K562 (cell line): Measurements from ENCODE around the gene CEP170. TPM values are rescaled to one million over a fixed set of nuclear protein-coding genes. Genes with fewer than 3 reads are reported as not detected.
"Not testable (repeated sequence)": the region's sequence is repeated elsewhere in the genome, so short reads cannot be mapped to it uniquely, and the experiment has no call there.

Experiments
- ATAC-seq: fragments of 200-7000 bp; cut with Tn5 transposase; 3 replicates; pipeline ENCODE4 v1.9.1; 2020; ENCODE audit warnings: moderate library complexity
- BruUV-seq: library from RNA; stranded (reverse); fragments of 400-500 nt; replicated peaks from 2 replicates; lab custom pipeline; 2021; lab: Mats Ljungman, UMichigan
- CTCF ChIA-PET: fragments of 300-600 bp; formaldehyde crosslinking; extraction: SDS; loops from one replicate; lab custom pipeline; 2021; ENCODE audit warnings: low intra/inter-chr PET ratio; lab: Yijun Ruan, JAX
- POLR2A ChIA-PET: fragments of 300-600, 350-650 bp; sonication (Branson Sonifier 250); formaldehyde crosslinking; extraction: SDS; loops from one replicate; lab custom pipeline; 2021; ENCODE audit warnings: antibody characterized with exemption, inconsistent platforms; lab: Yijun Ruan, JAX
- DNase-seq, 4 experiments: peaks; one replicate each; pipeline versions ENCODE4 v3.0.0 to v3.0.0-alpha.2; 2011 to 2018; ENCODE audit warnings: low spot score in 3 of 4, mixed read lengths in 3 of 4; ENCODE audit errors: extremely low read depth in 1 of 4
- FAIRE-seq: peaks from 2 replicates; lab custom pipeline; 2011; peaks lifted over from hg19 to GRCh38; lab: Jason Lieb, UNC
- H2AFZ ChIP-seq: 2 replicates; pipeline ENCODE4 v1.6.0; 2011; ENCODE audit warnings: low read depth, low read length, control low read depth, inconsistent platforms
- H3K27ac ChIP-seq: fragments of 200-600 bp; 3 replicates; pipeline ENCODE4 v1.8.0; 2011; ENCODE audit warnings: low read depth, mild to moderate bottlenecking, control low read depth, inconsistent platforms, low read length, moderate library complexity, mixed read lengths; ENCODE audit errors: extremely low read depth
- H3K27me3 ChIP-seq, 2 experiments: fragments of 300-600 bp in 1 of 2; 2 replicates in 1 of 2; 3 replicates in 1 of 2; pipeline versions ENCODE4 v1.6.0 to v1.8.0; 2011; ENCODE audit warnings: inconsistent platforms in 2 of 2, low read length in 2 of 2, mild to moderate bottlenecking in 1 of 2, mixed read lengths in 1 of 2, moderate library complexity in 1 of 2; ENCODE audit not compliant: control insufficient read depth in 2 of 2, insufficient read depth in 2 of 2
- H3K36me3 ChIP-seq: fragments of 300-600 bp; 3 replicates; pipeline ENCODE4 v1.8.0; 2011; ENCODE audit warnings: mild to moderate bottlenecking, low read length, inconsistent platforms; ENCODE audit not compliant: control insufficient read depth, insufficient read depth
- H3K4me1 ChIP-seq, 2 experiments: fragments of 200-600 bp in 1 of 2; replicated peaks in 1 of 2; 2 replicates in 1 of 2; 3 replicates in 1 of 2; pipeline versions ENCODE4 v1.5.1 to v1.8.0; 2011; ENCODE audit warnings: inconsistent platforms in 2 of 2, low read length in 2 of 2, mild to moderate bottlenecking in 1 of 2, mixed read lengths in 1 of 2, moderate library complexity in 1 of 2; ENCODE audit not compliant: control insufficient read depth in 2 of 2, insufficient read depth in 2 of 2
- H3K4me2 ChIP-seq: 2 replicates; pipeline ENCODE4 v1.6.1; 2011; ENCODE audit warnings: low read length, control low read depth, inconsistent platforms, mixed read lengths; ENCODE audit not compliant: insufficient read depth
- H3K4me3 ChIP-seq: fragments of 200-600 bp; sonication (generic), shearing (Covaris generic); 2 replicates; pipeline ENCODE4 v1.5.1; 2016; ENCODE audit warnings: control low read depth, inconsistent platforms
- H3K79me2 ChIP-seq: fragments of 200-600 bp; 3 replicates; pipeline ENCODE4 v1.8.0; 2011; ENCODE audit warnings: low read length, inconsistent platforms; ENCODE audit not compliant: control insufficient read depth, insufficient read depth
- H3K9ac ChIP-seq, 2 experiments: 2 replicates each; pipeline versions ENCODE4 v1.6.0 to v1.6.1; 2011; ENCODE audit warnings: low read depth in 2 of 2, low read length in 2 of 2, control low read depth in 1 of 2, inconsistent platforms in 1 of 2, mild to moderate bottlenecking in 1 of 2, mixed read lengths in 1 of 2; ENCODE audit not compliant: insufficient read depth in 1 of 2
- H3K9me1 ChIP-seq: one replicate; pipeline ENCODE4 v1.6.0; 2011; ENCODE audit warnings: inconsistent platforms, mild to moderate bottlenecking, low read length, moderate library complexity; ENCODE audit not compliant: control insufficient read depth, insufficient read depth
- H3K9me3 ChIP-seq: replicated peaks from 2 replicates; pipeline ENCODE4 v1.5.1; 2011; ENCODE audit warnings: low read depth, low read length, inconsistent platforms; ENCODE audit not compliant: control insufficient read depth, insufficient read depth
- H4K20me1 ChIP-seq: replicated peaks from 2 replicates; pipeline ENCODE4 v1.6.1; 2011; ENCODE audit warnings: low read length, inconsistent platforms, mixed read lengths; ENCODE audit not compliant: control insufficient read depth, insufficient read depth
- MAFG ChIP-seq: fragments of 450-650 bp; conservative IDR thresholded peaks from 2 replicates; pipeline ENCODE4 v1.6.1; 2016; ENCODE audit warnings: missing genetic modification characterization, missing compliant biosample characterization
- MEIS2 ChIP-seq: fragments of 450-650 bp; IDR thresholded peaks from 2 replicates; pipeline ENCODE4 v1.6.1; 2014; ENCODE audit warnings: mild to moderate bottlenecking; ENCODE audit not compliant: partially characterized antibody
- PBX2 ChIP-seq, 2 experiments: IDR thresholded peaks in 1 of 2; conservative IDR thresholded peaks in 1 of 2; 2 replicates each; pipeline ENCODE4 v1.6.1; 2016; ENCODE audit warnings: low read depth in 2 of 2, mild to moderate bottlenecking in 1 of 2, missing compliant biosample characterization in 1 of 2, missing genetic modification characterization in 1 of 2, moderate library complexity in 1 of 2
- RAD51 ChIP-seq: fragments of 450-650 bp; IDR thresholded peaks from 2 replicates; pipeline ENCODE4 v1.7.1; 2016; ENCODE audit warnings: low read depth, mild to moderate bottlenecking, borderline replicate concordance
- TFE3 ChIP-seq: fragments of 450-650 bp; formaldehyde crosslinking; IDR thresholded peaks from 2 replicates; pipeline ENCODE4 v1.4.0; 2020; ENCODE audit warnings: mild to moderate bottlenecking, mixed read lengths
- WGBS: fragments of 100-300 bp; shearing (Covaris generic); methylation state at CpG from one replicate; pipeline ENCODE4 v1.1.6; 2016; ENCODE audit warnings: low coverage, mixed read lengths; ENCODE audit not compliant: insufficient coverage; ENCODE audit errors: missing lambda C conversion rate; 5-methylcytosine and 5-hydroxymethylcytosine counted together
- in situ Hi-C: fragments of 300-500 bp; cut with MboI; formaldehyde crosslinking; loops from 4 replicates; pipeline ENCODE4 v1.15.0; 2018; ENCODE audit warnings: inconsistent platforms, mixed read lengths
- intact Hi-C: fragments of 100-400 bp; cut with micrococcal nuclease; formaldehyde crosslinking; loops from 2 replicates; pipeline ENCODE4 v1.14.2; 2022
- polyA plus RNA-seq, 8 experiments: library from polyadenylated mRNA; depleted of rRNA in 4 of 8; stranded (reverse) in 5 of 8; unstranded in 3 of 8; fragments of >200 nt; fragmentation: Nextera tagmentation in 2 of 8; fragmentation: Illumina TruSeq in 1 of 8; extraction: Ambion mirVana in 2 of 8; extraction: Trizol in 1 of 8; gene quantifications; 2 replicates each; pipeline versions ENCODE4 v1.2.1 to v1.2.3, GENCODE V29; 2011 to 2014; ENCODE audit warnings: inconsistent platforms in 1 of 8, missing spikeins in 1 of 8
- total RNA-seq, 7 experiments: library from RNA; depleted of rRNA in 6 of 7; stranded (reverse); fragments of >200 nt in 6 of 7; fragmentation: Illumina TruSeq in 2 of 7; extraction: Trizol in 2 of 7; gene quantifications; 2 replicates each; pipeline versions ENCODE4 v1.2.1 to v1.2.3, GENCODE V29; 2011 to 2021; ENCODE audit warnings: low replicate concordance in 1 of 7
- TF ChIP-seq, protein P1 (sequence below): fragments of 450-650 bp; IDR thresholded peaks from 2 replicates; pipeline ENCODE4 v1.6.1; 2016
- TF ChIP-seq, protein P2 (sequence below): sonication (generic); formaldehyde crosslinking; IDR thresholded peaks from 2 replicates; pipeline ENCODE4 v1.5.0; 2020; ENCODE audit warnings: missing genetic modification reagents

The CEP170 gene
- total and polyA plus RNA-seq, 9 of the 15 experiments (the other 6 are each of a cell fraction or from before 2014, with no cell fraction given) = 22.6 to 110 (median 68.5) TPM

DNA sequence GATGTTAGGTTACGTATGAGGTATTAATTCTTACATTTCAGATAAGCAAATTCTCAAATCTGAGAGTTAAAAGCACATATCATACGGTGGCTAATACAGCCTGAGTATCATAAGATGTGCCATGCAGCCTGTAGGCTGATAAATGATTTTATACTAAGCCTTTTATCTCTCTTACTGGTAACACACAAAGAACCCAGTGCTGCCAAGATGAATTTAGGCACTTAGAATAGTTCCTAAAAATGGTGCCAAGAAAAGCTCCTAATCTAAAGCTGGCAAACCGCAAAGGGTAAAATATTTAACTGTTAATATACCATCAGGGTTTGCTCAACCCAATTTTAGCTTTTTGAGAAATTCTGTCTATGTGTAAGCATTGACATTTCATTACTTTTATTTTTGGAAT is 43.1 kb downstream of the CEP170 start:
- H3K4me2 ChIP-seq, POLR2A ChIA-PET, BruUV-seq, DNase-seq, H3K27ac ChIP-seq, H2AFZ ChIP-seq, in situ Hi-C loops, H3K4me3 ChIP-seq, H3K9ac ChIP-seq, H3K9me3 ChIP-seq, ATAC-seq, H3K4me1 ChIP-seq, FAIRE-seq, H3K27me3 ChIP-seq, H3K9me1 ChIP-seq, H4K20me1 ChIP-seq, CTCF ChIA-PET: not testable (repeated sequence)
- H3K36me3 ChIP-seq = peaks cover 20% of the 10 kb centered on the region; the same call in 1 of the 3 replicates
- H3K79me2 ChIP-seq = peaks cover 12% of the 10 kb centered on the region
- 95% methylated on average over 2 of the region's 3 CpGs for WGBS
- intact Hi-C loops = loop anchor here (2.0 kb wide), 1 partner anchor 43 kb away; the partner anchor contains the start of gene CEP170

- H3K27ac ChIP-seq; H3K4me1 ChIP-seq; H3K9me3 ChIP-seq; H3K4me3 ChIP-seq; in situ Hi-C loops; H3K27me3 ChIP-seq; H3K9ac ChIP-seq; H3K9me1 ChIP-seq; POLR2A ChIA-PET; H3K4me2 ChIP-seq; H4K20me1 ChIP-seq; H2AFZ ChIP-seq; BruUV-seq; H3K79me2 ChIP-seq; CTCF ChIA-PET; TF ChIP-seq PBX2 (CRISPR knock-in tag; IDR thresholded peaks at IDR 0.05; ENCODE audit: low read depth): not testable (repeated sequence)
- H3K36me3 ChIP-seq = peaks cover 13% of the 10 kb centered on the region; the same call in 2 of the 3 replicates
- ATAC-seq (peak; percentile 59), FAIRE-seq (peak; percentile 44), DNase-seq (peak in 1 of 4 experiments; percentile 12)
- 69% methylated on average over 3 of the region's 3 CpGs for WGBS
- intact Hi-C loops = loop anchor here (2.0 kb wide), 1 partner anchor 50 kb away; the partner anchor contains the start of gene CEP170
- TF ChIP-seq RAD51 = peak; percentile 65; the same call in 1 of the 2 replicates
- TF ChIP-seq, protein P1, sequence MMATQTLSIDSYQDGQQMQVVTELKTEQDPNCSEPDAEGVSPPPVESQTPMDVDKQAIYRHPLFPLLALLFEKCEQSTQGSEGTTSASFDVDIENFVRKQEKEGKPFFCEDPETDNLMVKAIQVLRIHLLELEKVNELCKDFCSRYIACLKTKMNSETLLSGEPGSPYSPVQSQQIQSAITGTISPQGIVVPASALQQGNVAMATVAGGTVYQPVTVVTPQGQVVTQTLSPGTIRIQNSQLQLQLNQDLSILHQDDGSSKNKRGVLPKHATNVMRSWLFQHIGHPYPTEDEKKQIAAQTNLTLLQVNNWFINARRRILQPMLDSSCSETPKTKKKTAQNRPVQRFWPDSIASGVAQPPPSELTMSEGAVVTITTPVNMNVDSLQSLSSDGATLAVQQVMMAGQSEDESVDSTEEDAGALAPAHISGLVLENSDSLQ = 0 out of 2 replicates have a peak, but pooled peaks have one; percentile 33
- 0 out of 2 replicates have a peak, but pooled peaks have one; percentile 5 for TF ChIP-seq MAFG (tag)
- peak; percentile 77 for TF ChIP-seq TFE3 (CRISPR knock-in tag)
- TF ChIP-seq MEIS2 = peak; percentile 86
- TF ChIP-seq, protein P2, sequence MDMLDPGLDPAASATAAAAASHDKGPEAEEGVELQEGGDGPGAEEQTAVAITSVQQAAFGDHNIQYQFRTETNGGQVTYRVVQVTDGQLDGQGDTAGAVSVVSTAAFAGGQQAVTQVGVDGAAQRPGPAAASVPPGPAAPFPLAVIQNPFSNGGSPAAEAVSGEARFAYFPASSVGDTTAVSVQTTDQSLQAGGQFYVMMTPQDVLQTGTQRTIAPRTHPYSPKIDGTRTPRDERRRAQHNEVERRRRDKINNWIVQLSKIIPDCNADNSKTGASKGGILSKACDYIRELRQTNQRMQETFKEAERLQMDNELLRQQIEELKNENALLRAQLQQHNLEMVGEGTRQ (CRISPR knock-in tag) = peak; percentile 31; the same call in 1 of the 2 replicates
- peak; percentile 86 for TF ChIP-seq PBX2 (tag; conservative IDR thresholded peaks at IDR 0.05; ENCODE audit: low read depth)
Measured at GRCh38 chr1:243205026-243205501, 50.0 kb downstream of the CEP170 start.
